ENCODE measurements around the gene SPDYE17. TPM values are rescaled to one million over a fixed set of nuclear protein-coding genes. Genes with fewer than 3 reads are reported as not detected.
A peak's percentile ranks its signal among the peaks of the same experiment; 100 is the strongest.
"Not testable (repeated sequence)": the region's sequence is repeated elsewhere in the genome, so short reads cannot be mapped to it uniquely, and the experiment has no call there.

The SPDYE17 gene
- total and polyA plus RNA-seq, 7 experiments from 2014 or later, result not detected

GRCh38 chr7:76999474-77000107 lies 32.6 kb downstream of the SPDYE17 start:
- H3K9me3 ChIP-seq (ENCODE audit: control insufficient read depth in 2 of 3, low read length in 3 of 3); CTCF ChIA-PET; H3K27ac Mint-ChIP-seq; H3K4me3 Mint-ChIP-seq; H3K27me3 Mint-ChIP-seq; intact Hi-C loops (cut with micrococcal nuclease); H3K27me3 ChIP-seq (ENCODE audit: control insufficient read depth in 2 of 2, insufficient read depth in 2 of 2, low read length in 2 of 2); H3K4me1 Mint-ChIP-seq; DNase-seq; H3K36me3 ChIP-seq (ENCODE audit: control insufficient read depth in 2 of 3, insufficient read depth in 3 of 3, low read length in 3 of 3); H3K36me3 Mint-ChIP-seq; H3K9me3 Mint-ChIP-seq; H3K27ac ChIP-seq (ENCODE audit: low read depth, low read length); POLR2A ChIA-PET; H3K4me3 ChIP-seq (ENCODE audit: low read length): not testable (repeated sequence)
- ATAC-seq, result peak; percentile 42
- peaks cover 6 to 19% of the 10 kb centered on the region in 2 donors for H3K4me1 ChIP-seq (ENCODE audit: control insufficient read depth in 2 of 2, insufficient read depth in 2 of 2, low read length in 2 of 2)

- H3K4me3 Mint-ChIP-seq; H3K4me1 Mint-ChIP-seq; H3K27me3 Mint-ChIP-seq; POLR2A ChIA-PET; H3K36me3 Mint-ChIP-seq; H3K4me3 ChIP-seq (ENCODE audit: low read length); H3K36me3 ChIP-seq (ENCODE audit: control insufficient read depth in 2 of 3, insufficient read depth in 3 of 3, low read length in 3 of 3); CTCF ChIA-PET; H3K27me3 ChIP-seq (ENCODE audit: control insufficient read depth in 2 of 2, insufficient read depth in 2 of 2, low read length in 2 of 2); DNase-seq; intact Hi-C loops (cut with micrococcal nuclease); H3K9me3 Mint-ChIP-seq; H3K9me3 ChIP-seq (ENCODE audit: control insufficient read depth in 2 of 3, low read length in 3 of 3): not testable (repeated sequence)
- Histone ChIP-seq H3K27ac (ENCODE audit: low read depth, low read length) (peak overlapping the region; percentile 57), H3K4me1 (ENCODE audit: control insufficient read depth in 2 of 2, insufficient read depth in 2 of 2, low read length in 2 of 2) (peaks cover 6 to 19% of the 10 kb centered on the region in 2 donors)
- peak; percentile 52 for ATAC-seq
- peak overlapping the region in 3 of 9 donors; percentile 65 to 74 (median 73) for H3K27ac Mint-ChIP-seq
Measured at GRCh38 chr7:76998764-76999450, 33.3 kb downstream of the SPDYE17 start.

- H3K27ac ChIP-seq (ENCODE audit: low read depth, low read length), result peak overlapping the region; percentile 57
Measured at GRCh38 chr7:76998285-76998589, 33.9 kb downstream of the SPDYE17 start.

GRCh38 chr7:76997381-76998284 lies 34.5 kb downstream of the SPDYE17 start:
- H3K27ac ChIP-seq (ENCODE audit: low read depth, low read length), result peak overlapping the region; percentile 57
- ChIA-PET CTCF (no interaction called here), POLR2A (no interaction called here)
- peaks cover 6 to 19% of the 10 kb centered on the region in 2 donors for H3K4me1 ChIP-seq (ENCODE audit: control insufficient read depth in 2 of 2, insufficient read depth in 2 of 2, low read length in 2 of 2)
- Mint-ChIP-seq H3K36me3 (no peaks in the 10 kb centered on the region), H3K27ac (peak overlapping the region in 6 of 9 donors; percentile 28 to 79 (median 64)), H3K4me1 (peaks cover 0 to 6% (median 0%) of the 10 kb centered on the region in 7 donors), H3K4me3 (peak overlapping the region in 1 of 10 donors; percentile 7), H3K9me3 (no peaks in the 10 kb centered on the region), H3K27me3 (no peaks in the 10 kb centered on the region)
- no peak for DNase-seq
- H3K27me3 ChIP-seq (ENCODE audit: control insufficient read depth in 2 of 2, insufficient read depth in 2 of 2, low read length in 2 of 2), result no peaks in the 10 kb centered on the region
- no peaks in the 10 kb centered on the region for H3K36me3 ChIP-seq (ENCODE audit: control insufficient read depth in 2 of 3, insufficient read depth in 3 of 3, low read length in 3 of 3)
- ATAC-seq, result peak; percentile 26
- intact Hi-C loops (cut with micrococcal nuclease), result no loop called here
- no peak overlapping the region for H3K4me3 ChIP-seq (ENCODE audit: low read length)
- H3K9me3 ChIP-seq (ENCODE audit: control insufficient read depth in 2 of 3, low read length in 3 of 3), result no peaks in the 10 kb centered on the region

More at GRCh38 chr7:76998285-76998589, 33.9 kb downstream of the SPDYE17 start:
- H3K27me3 ChIP-seq (ENCODE audit: control insufficient read depth in 2 of 2, insufficient read depth in 2 of 2, low read length in 2 of 2), result no peaks in the 10 kb centered on the region
- no peak for DNase-seq
- ChIA-PET POLR2A (no interaction called here), CTCF (no interaction called here)
- no peaks in the 10 kb centered on the region for H3K9me3 ChIP-seq (ENCODE audit: control insufficient read depth in 2 of 3, low read length in 3 of 3)
- peaks cover 0 to 6% (median 0%) of the 10 kb centered on the region in 7 donors for H3K4me1 Mint-ChIP-seq
- no peak overlapping the region for H3K4me3 Mint-ChIP-seq
- H3K27me3 Mint-ChIP-seq, result no peaks in the 10 kb centered on the region
- H3K4me3 ChIP-seq (ENCODE audit: low read length), result no peak overlapping the region
- no peak for ATAC-seq
- no peaks in the 10 kb centered on the region for H3K36me3 ChIP-seq (ENCODE audit: control insufficient read depth in 2 of 3, insufficient read depth in 3 of 3, low read length in 3 of 3)
- H3K4me1 ChIP-seq (ENCODE audit: control insufficient read depth in 2 of 2, insufficient read depth in 2 of 2, low read length in 2 of 2), result peaks cover 6 to 19% of the 10 kb centered on the region in 2 donors
- H3K9me3 Mint-ChIP-seq, result no peaks in the 10 kb centered on the region
- intact Hi-C loops (cut with micrococcal nuclease), result no loop called here
- H3K27ac Mint-ChIP-seq, result peak overlapping the region in 1 of 9 donors; percentile 70
- H3K36me3 Mint-ChIP-seq, result no peaks in the 10 kb centered on the region

- peak overlapping the region in 3 of 9 donors; percentile 28 to 45 (median 28) for H3K27ac Mint-ChIP-seq
- H3K9me3 ChIP-seq (ENCODE audit: control insufficient read depth in 2 of 3, low read length in 3 of 3); H3K27me3 ChIP-seq (ENCODE audit: control insufficient read depth in 2 of 2, insufficient read depth in 2 of 2, low read length in 2 of 2); intact Hi-C loops (cut with micrococcal nuclease); H3K27me3 Mint-ChIP-seq; H3K36me3 ChIP-seq (ENCODE audit: control insufficient read depth in 2 of 3, insufficient read depth in 3 of 3, low read length in 3 of 3); H3K4me3 ChIP-seq (ENCODE audit: low read length); H3K36me3 Mint-ChIP-seq; POLR2A ChIA-PET; DNase-seq; H3K4me3 Mint-ChIP-seq; CTCF ChIA-PET; H3K9me3 Mint-ChIP-seq; H3K4me1 Mint-ChIP-seq: not testable (repeated sequence)
- peak overlapping the region; percentile 57 for H3K27ac ChIP-seq (ENCODE audit: low read depth, low read length)
- peak; percentile 34 for ATAC-seq
- H3K4me1 ChIP-seq (ENCODE audit: control insufficient read depth in 2 of 2, insufficient read depth in 2 of 2, low read length in 2 of 2), result peaks cover 6 to 19% of the 10 kb centered on the region in 2 donors
Measured at GRCh38 chr7:76996932-76997331, 35.2 kb downstream of the SPDYE17 start.

GRCh38 chr7:76994286-76994685 lies 37.9 kb downstream of the SPDYE17 start:
- H3K27ac Mint-ChIP-seq; H3K27me3 Mint-ChIP-seq; H3K4me3 Mint-ChIP-seq; POLR2A ChIA-PET; DNase-seq; intact Hi-C loops (cut with micrococcal nuclease); ATAC-seq; H3K9me3 Mint-ChIP-seq; H3K36me3 Mint-ChIP-seq; CTCF ChIA-PET; H3K36me3 ChIP-seq (ENCODE audit: control insufficient read depth in 2 of 3, insufficient read depth in 3 of 3, low read length in 3 of 3); H3K27ac ChIP-seq (ENCODE audit: low read depth, low read length); H3K27me3 ChIP-seq (ENCODE audit: control insufficient read depth in 2 of 2, insufficient read depth in 2 of 2, low read length in 2 of 2); H3K4me1 Mint-ChIP-seq; H3K4me3 ChIP-seq (ENCODE audit: low read length); H3K9me3 ChIP-seq (ENCODE audit: control insufficient read depth in 2 of 3, low read length in 3 of 3): not testable (repeated sequence)
- peaks cover 6 to 19% of the 10 kb centered on the region in 2 donors for H3K4me1 ChIP-seq (ENCODE audit: control insufficient read depth in 2 of 2, insufficient read depth in 2 of 2, low read length in 2 of 2)

Measured in naive thymus-derived CD4-positive, alpha-beta T cell (primary cell).